ENCODE results near the gene ULK1.

DNA sequence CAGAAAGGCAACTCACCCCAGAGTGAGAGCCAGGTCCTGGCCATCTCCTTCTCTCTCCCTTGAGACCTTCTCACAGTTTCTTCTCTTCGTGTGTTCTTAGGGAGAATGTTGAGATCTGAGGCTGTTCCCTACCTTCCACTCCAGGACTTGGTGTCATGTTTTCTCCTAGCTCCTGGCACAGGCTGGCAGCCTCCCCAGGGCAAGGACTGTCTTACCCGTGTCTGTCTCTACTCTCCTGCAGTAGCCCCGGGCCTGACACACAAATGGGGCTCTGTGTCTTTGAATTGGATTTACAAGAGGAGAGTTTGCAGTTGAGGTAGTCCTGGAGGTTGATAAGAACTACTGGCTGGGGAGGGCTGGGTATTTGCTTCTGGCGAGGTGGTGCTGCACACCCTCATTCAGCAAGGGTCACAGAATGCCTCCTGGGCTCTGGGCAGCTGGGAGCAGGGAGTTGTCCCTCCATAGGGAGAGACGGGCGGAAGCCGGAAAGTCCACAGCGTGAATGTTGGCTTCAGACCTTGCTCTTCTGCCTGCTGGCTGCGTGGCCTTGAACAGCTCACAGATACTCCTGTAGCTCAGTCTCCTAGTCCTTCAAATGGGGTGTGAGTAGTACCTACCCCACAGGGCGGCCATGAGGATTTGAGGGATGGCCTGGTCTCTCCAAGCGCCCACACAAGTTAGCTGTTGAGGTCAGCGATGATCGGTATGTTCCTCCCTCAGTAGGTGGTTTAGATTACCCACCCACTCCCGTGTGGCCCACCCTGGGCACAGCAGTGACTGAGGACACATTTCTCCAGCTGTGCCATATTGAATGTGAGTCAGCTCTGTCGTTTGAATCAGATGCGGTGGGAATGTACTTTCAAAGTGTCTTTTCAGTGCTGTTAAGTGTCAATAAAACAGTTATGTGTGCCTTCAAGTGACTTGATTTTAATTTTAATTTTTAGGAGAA lies 65.5 kb downstream of the ULK1 start:
- TF ChIP-seq, protein P1, sequence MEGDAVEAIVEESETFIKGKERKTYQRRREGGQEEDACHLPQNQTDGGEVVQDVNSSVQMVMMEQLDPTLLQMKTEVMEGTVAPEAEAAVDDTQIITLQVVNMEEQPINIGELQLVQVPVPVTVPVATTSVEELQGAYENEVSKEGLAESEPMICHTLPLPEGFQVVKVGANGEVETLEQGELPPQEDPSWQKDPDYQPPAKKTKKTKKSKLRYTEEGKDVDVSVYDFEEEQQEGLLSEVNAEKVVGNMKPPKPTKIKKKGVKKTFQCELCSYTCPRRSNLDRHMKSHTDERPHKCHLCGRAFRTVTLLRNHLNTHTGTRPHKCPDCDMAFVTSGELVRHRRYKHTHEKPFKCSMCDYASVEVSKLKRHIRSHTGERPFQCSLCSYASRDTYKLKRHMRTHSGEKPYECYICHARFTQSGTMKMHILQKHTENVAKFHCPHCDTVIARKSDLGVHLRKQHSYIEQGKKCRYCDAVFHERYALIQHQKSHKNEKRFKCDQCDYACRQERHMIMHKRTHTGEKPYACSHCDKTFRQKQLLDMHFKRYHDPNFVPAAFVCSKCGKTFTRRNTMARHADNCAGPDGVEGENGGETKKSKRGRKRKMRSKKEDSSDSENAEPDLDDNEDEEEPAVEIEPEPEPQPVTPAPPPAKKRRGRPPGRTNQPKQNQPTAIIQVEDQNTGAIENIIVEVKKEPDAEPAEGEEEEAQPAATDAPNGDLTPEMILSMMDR (conservative IDR thresholded peaks at IDR 0.05 in 1 of 2, IDR thresholded peaks at IDR 0.05 in 1 of 2; ENCODE audit: low read depth in 1 of 2, low read length in 2 of 2): no peak
- no peak for TF ChIP-seq EZH2 (IDR thresholded peaks at IDR 0.05; ENCODE audit: low read length, missing control alignments)
